HAP-1 (cell line): ENCODE results near the gene RUNX3.

Experiments
- DNase-seq, 2 experiments: peaks; one replicate each; pipeline ENCODE4 v3.0.0-alpha.2; 2016 to 2020; ENCODE audit warnings: low spot score in 2 of 2
- H3K27me3 ChIP-seq: fragments of 250-450 bp; sonication (Bioruptor Pico); 2 replicates; pipeline ENCODE4 v1.5.1; 2020; ENCODE audit warnings: low read depth, mild to moderate bottlenecking, moderate library complexity
- H3K36me3 ChIP-seq: fragments of 250-450 bp; sonication (Bioruptor Pico); replicated peaks from 2 replicates; pipeline ENCODE4 v1.5.1; 2020; ENCODE audit warnings: mild to moderate bottlenecking
- H3K4me1 ChIP-seq: fragments of 250-450 bp; sonication (Bioruptor Pico); 2 replicates; pipeline ENCODE4 v1.5.1; 2020; ENCODE audit warnings: mild to moderate bottlenecking
- H3K4me3 ChIP-seq: fragments of 250-450 bp; sonication (Bioruptor Pico); 2 replicates; pipeline ENCODE4 v1.5.1; 2020; ENCODE audit warnings: mild to moderate bottlenecking, moderate library complexity
- H3K9me3 ChIP-seq: fragments of 250-450 bp; sonication (Bioruptor Pico); 2 replicates; pipeline ENCODE4 v1.5.1; 2020; ENCODE audit warnings: mild to moderate bottlenecking, moderate library complexity
- in situ Hi-C: fragments of 300-500 bp; cut with MboI; formaldehyde crosslinking; loops from 3 replicates; pipeline ENCODE4 v1.14.3; 2020; ENCODE audit warnings: low sequenced_read_pairs, inconsistent platforms, mixed read lengths

RUNX3 gene

GRCh38 chr1:24958766-24959622, 28.9 kb upstream of the RUNX3 start:
- in situ Hi-C loops = no loop called here

GRCh38 chr1:24957808-24958752, 28.0 kb upstream of the RUNX3 start:
- H3K27me3 ChIP-seq = no peaks in the 10 kb centered on the region
- in situ Hi-C loops = no loop called here
- H3K4me3 ChIP-seq = no peak overlapping the region
- no peaks in the 10 kb centered on the region for H3K9me3 ChIP-seq
- H3K36me3 ChIP-seq = no peaks in the 10 kb centered on the region
- H3K4me1 ChIP-seq = no peaks in the 10 kb centered on the region
- no peak for DNase-seq

More at GRCh38 chr1:24958766-24959622, 28.9 kb upstream of the RUNX3 start:
- H3K27me3 ChIP-seq = no peaks in the 10 kb centered on the region
- no peaks in the 10 kb centered on the region for H3K36me3 ChIP-seq
- no peaks in the 10 kb centered on the region for H3K9me3 ChIP-seq
- no peak for DNase-seq
- no peak overlapping the region for H3K4me3 ChIP-seq
- no peaks in the 10 kb centered on the region for H3K4me1 ChIP-seq

DNA sequence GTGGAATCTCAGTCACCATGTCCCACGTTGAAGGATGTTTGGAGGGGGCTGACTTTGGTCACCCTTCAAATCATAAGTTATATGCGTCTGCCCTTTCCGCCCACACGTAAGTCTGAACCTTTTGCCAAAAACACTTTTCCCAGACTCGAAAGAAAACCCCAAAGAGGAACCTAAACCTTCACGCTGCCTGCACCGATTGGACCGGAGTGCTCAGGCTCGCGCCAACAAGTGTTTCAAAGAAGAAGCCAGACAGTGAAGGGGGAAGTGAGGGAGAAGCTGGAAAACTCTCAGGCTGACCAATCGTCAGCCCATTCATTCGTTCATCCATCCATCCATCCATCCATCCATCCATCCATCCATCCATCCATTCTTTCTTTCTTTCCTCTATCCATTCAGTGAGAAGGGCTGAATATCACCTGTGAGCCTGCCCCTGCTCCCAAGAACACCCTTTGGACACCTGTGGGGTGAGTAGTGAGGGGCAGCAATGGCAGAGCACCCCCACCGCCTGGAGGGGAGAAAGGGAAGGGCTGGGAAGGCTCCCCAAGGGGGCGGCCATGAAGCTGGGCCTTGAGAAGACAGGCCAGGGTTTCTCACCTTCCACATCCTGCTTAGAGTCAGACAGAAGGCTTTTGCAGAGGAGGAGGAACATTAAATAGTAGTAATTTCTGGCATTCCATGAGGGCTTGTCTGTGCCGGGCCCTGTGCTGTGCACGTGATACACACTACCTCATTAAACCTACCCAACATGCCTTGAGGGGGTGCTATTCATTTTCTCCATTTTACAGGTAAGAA, 27.1 kb upstream of the RUNX3 start:
- DNase-seq = no peak
- in situ Hi-C loops = no loop called here
- Histone ChIP-seq H3K27me3 (no peaks in the 10 kb centered on the region), H3K36me3 (no peaks in the 10 kb centered on the region), H3K4me1 (peaks cover 6% of the 10 kb centered on the region), H3K4me3 (no peak overlapping the region), H3K9me3 (no peaks in the 10 kb centered on the region)

GRCh38 chr1:24955779-24956365, 25.8 kb upstream of the RUNX3 start:
- in situ Hi-C loops = no loop called here
- H3K9me3 ChIP-seq = no peaks in the 10 kb centered on the region

GRCh38 chr1:24955161-24955560, 25.1 kb upstream of the RUNX3 start:
- Histone ChIP-seq H3K27me3 (no peaks in the 10 kb centered on the region), H3K4me3 (no peak overlapping the region), H3K4me1 (peaks cover 10% of the 10 kb centered on the region), H3K36me3 (no peaks in the 10 kb centered on the region), H3K9me3 (no peaks in the 10 kb centered on the region)
- in situ Hi-C loops = no loop called here
- DNase-seq = no peak

More at GRCh38 chr1:24955779-24956365, 25.8 kb upstream of the RUNX3 start:
- H3K36me3 ChIP-seq = no peaks in the 10 kb centered on the region
- no peak for DNase-seq
- no peak overlapping the region for H3K4me3 ChIP-seq
- H3K4me1 ChIP-seq = peaks cover 10% of the 10 kb centered on the region
- H3K27me3 ChIP-seq = no peaks in the 10 kb centered on the region

GRCh38 chr1:24954631-24955030, 24.6 kb upstream of the RUNX3 start:
- no peak overlapping the region for H3K4me3 ChIP-seq
- in situ Hi-C loops = no loop called here
- peaks cover 10% of the 10 kb centered on the region for H3K4me1 ChIP-seq
- no peaks in the 10 kb centered on the region for H3K9me3 ChIP-seq
- H3K27me3 ChIP-seq = no peaks in the 10 kb centered on the region
- H3K36me3 ChIP-seq = no peaks in the 10 kb centered on the region
- no peak for DNase-seq

- H3K4me3 ChIP-seq = no peak overlapping the region
- H3K27me3 ChIP-seq = no peaks in the 10 kb centered on the region
- DNase-seq = no peak
- H3K36me3 ChIP-seq = no peaks in the 10 kb centered on the region
- H3K4me1 ChIP-seq = peaks cover 10% of the 10 kb centered on the region
- in situ Hi-C loops = no loop called here
- no peaks in the 10 kb centered on the region for H3K9me3 ChIP-seq
These were observed 23.9 kb upstream of the RUNX3 start for GRCh38 chr1:24954022-24954421.

DNA sequence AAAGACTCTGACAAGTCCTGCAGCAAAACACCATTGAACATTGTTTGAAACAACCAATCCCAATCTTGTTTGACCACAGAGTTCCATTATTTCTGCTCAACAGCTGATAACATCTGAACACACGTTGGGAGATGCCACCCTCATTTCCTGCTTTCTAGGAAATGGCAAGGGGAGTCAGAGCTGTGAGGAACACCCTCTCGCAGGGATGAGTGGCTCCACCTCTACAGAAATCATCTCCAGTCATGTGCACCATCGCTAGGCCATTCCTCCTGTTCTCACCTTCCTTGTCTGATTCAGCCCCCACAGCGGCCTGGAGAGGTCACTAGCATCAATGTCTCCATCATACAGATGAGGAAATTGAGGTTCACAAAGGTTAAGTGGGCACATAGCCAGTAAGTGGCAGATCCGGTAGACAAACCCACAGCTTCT, 22.4 kb upstream of the RUNX3 start:
- Histone ChIP-seq H3K4me1 (peaks cover 10% of the 10 kb centered on the region), H3K4me3 (no peak overlapping the region), H3K27me3 (no peaks in the 10 kb centered on the region), H3K36me3 (no peaks in the 10 kb centered on the region), H3K9me3 (no peaks in the 10 kb centered on the region)
- in situ Hi-C loops = no loop called here
- DNase-seq = peak in 1 of 2 experiments; percentile 27

DNA sequence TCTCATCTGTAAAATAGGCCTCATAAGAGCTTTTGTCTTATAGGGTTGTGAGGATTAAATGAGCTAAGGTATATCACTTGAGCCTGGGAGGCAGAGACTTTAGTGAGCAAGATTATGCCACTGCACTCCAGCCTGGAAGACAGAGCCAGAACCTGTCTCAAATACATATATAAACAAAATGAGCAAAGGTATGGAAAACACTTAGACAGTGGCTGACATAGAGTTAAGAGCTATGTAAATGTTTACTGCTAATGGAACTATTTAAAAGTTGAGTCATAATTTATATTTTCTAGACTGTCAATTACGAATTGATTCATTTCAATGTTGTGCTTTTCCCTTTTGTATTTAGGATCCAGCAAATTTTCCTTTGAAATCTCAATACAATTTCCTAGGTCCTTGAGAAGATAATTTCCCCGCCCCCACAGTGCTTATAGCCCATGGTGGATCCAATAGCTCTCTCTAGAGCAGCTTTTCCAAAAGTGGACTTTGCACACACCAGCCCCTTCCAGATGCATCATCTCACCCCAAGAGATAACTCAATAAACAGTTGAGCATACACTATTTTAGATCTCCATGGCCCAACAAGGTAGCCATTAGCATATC, 21.8 kb upstream of the RUNX3 start:
- Histone ChIP-seq H3K27me3 (no peaks in the 10 kb centered on the region), H3K36me3 (no peaks in the 10 kb centered on the region), H3K4me1 (peaks cover 10% of the 10 kb centered on the region), H3K9me3 (no peaks in the 10 kb centered on the region), H3K4me3 (no peak overlapping the region)
- DNase-seq = no peak
- in situ Hi-C loops = no loop called here

DNA sequence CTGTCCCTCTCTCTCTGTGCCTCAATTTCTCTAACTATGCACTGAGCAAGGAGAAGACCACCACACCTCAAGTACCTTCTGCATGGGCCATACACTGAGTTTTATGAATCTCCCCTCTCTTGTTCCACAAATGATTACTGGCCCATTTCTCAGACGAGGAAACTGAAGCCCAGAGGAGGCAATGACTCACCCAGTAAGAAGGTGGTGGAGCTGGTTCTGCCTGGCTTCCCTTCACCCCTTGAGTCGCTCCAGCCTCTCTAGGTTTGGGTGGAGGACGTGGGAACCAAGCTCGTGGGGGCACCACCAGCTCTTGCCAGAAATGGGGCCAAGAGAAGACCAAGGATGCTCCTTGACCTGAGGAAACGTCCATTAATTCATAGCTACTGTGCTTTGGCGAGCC, 21.3 kb upstream of the RUNX3 start:
- Histone ChIP-seq H3K4me1 (peaks cover 10% of the 10 kb centered on the region), H3K27me3 (no peaks in the 10 kb centered on the region), H3K4me3 (no peak overlapping the region), H3K9me3 (no peaks in the 10 kb centered on the region), H3K36me3 (no peaks in the 10 kb centered on the region)
- DNase-seq = no peak
- in situ Hi-C loops = no loop called here

DNA sequence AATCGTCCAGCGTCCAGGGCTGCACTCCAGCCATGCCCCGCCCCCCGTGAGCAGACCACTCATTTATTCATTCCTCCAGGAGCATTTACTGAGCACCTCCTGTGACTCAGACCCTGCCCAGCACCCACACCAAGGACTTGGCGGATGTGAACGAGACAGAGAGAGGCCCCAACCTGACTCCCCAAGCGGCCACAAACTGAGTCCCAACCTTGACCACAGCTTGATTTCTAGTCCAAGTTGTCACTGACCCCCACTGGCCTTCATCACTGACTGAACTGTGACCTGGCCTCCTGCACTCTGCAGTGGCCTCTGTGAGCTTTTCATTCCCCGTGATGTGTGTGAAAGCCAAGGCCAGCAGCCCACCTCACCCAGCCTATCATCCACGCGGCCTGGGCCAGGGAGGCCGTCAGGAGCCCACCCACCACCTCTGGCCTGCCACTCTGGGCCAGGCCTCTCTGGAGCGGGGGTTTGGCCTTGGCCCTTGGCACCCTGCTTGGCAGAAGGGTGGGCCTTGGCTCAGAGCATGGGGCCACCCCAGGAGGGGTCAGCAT, 19.3 kb upstream of the RUNX3 start:
- Histone ChIP-seq H3K4me1 (peaks cover 10% of the 10 kb centered on the region), H3K9me3 (no peaks in the 10 kb centered on the region), H3K4me3 (no peak overlapping the region), H3K36me3 (no peaks in the 10 kb centered on the region), H3K27me3 (no peaks in the 10 kb centered on the region)
- no peak for DNase-seq
- in situ Hi-C loops = no loop called here

- H3K4me1 ChIP-seq = peaks cover 10% of the 10 kb centered on the region
- DNase-seq = no peak
- H3K9me3 ChIP-seq = no peaks in the 10 kb centered on the region
- no peaks in the 10 kb centered on the region for H3K27me3 ChIP-seq
- in situ Hi-C loops = no loop called here
- no peak overlapping the region for H3K4me3 ChIP-seq
- no peaks in the 10 kb centered on the region for H3K36me3 ChIP-seq
These were observed 18.2 kb upstream of the RUNX3 start for GRCh38 chr1:24948079-24948827.
